Small intestine (tissue), 7 donors: ENCODE results near the gene F10. TPM values are rescaled to one million over a fixed set of nuclear protein-coding genes. Genes with fewer than 3 reads are reported as not detected.
"Not testable (repeated sequence)": the region's sequence is repeated elsewhere in the genome, so short reads cannot be mapped to it uniquely, and the experiment has no call there.

Experiments
- DNase-seq, 2 donors: peaks; one replicate each; pipeline versions ENCODE4 v3.0.0 to v3.0.0-alpha.2; 2013
- FAIRE-seq: peaks from 2 replicates; lab custom pipeline; 2012; peaks lifted over from hg19 to GRCh38; lab: Jason Lieb, UNC
- H3K27ac ChIP-seq, 3 donors: one replicate each; pipeline ENCODE4 v1.5.1; 2013; ENCODE audit warnings: low read length in 2 of 3, mild to moderate bottlenecking in 2 of 3, control low read depth in 1 of 3, inconsistent platforms in 1 of 3, low read depth in 1 of 3, moderate library complexity in 1 of 3
- H3K27me3 ChIP-seq, 3 donors: one replicate each; pipeline ENCODE4 v1.6.1; 2013; ENCODE audit warnings: low read length in 3 of 3, inconsistent platforms in 1 of 3; ENCODE audit not compliant: control insufficient read depth in 3 of 3, insufficient read depth in 3 of 3
- H3K36me3 ChIP-seq, 3 donors: one replicate each; pipeline ENCODE4 v1.6.1; 2013; ENCODE audit warnings: low read length in 3 of 3, inconsistent platforms in 1 of 3, low read depth in 1 of 3, mild to moderate bottlenecking in 1 of 3, moderate library complexity in 1 of 3; ENCODE audit not compliant: control insufficient read depth in 3 of 3, insufficient read depth in 2 of 3
- H3K4me1 ChIP-seq, 3 donors: one replicate each; pipeline ENCODE4 v1.6.1; 2013; ENCODE audit warnings: low read length in 2 of 3, inconsistent platforms in 1 of 3, low read depth in 1 of 3, mild to moderate bottlenecking in 1 of 3, moderate library complexity in 1 of 3; ENCODE audit not compliant: control insufficient read depth in 3 of 3, insufficient read depth in 2 of 3
- H3K4me3 ChIP-seq, 3 donors: one replicate each; pipeline ENCODE4 v1.5.1; 2013; ENCODE audit warnings: low read length in 3 of 3, control low read depth in 1 of 3, inconsistent platforms in 1 of 3, low read depth in 1 of 3, mild to moderate bottlenecking in 1 of 3, moderate library complexity in 1 of 3
- H3K9me3 ChIP-seq, 2 donors: one replicate each; pipeline ENCODE4 v1.6.1; 2013; ENCODE audit warnings: low read depth in 1 of 2, low read length in 1 of 2; ENCODE audit not compliant: control insufficient read depth in 2 of 2, insufficient read depth in 1 of 2
- WGBS, 3 donors: extraction: QIAGEN DNeasy Blood & Tissue Kit; methylation state at CpG; one replicate each; pipeline ENCODE4 v1.1.7; 2013; 5-methylcytosine and 5-hydroxymethylcytosine counted together
- polyA plus RNA-seq, 4 donors: library from polyadenylated mRNA; stranded (reverse) in 3 of 4; unstranded in 1 of 4; fragments of 200-250 nt in 3 of 4; fragments of 120-200 nt in 1 of 4; gene quantifications; one replicate each; pipeline versions ENCODE4 v1.2.1 to v1.2.3, GENCODE V29; 2013
- donor health status: healthy with polysubstance abuse.
- donor health status: control.
- donor health status: control.
- donor health status: Bipolar disorder and iron deficiency.
- donor health status: healthy.

Gene F10
- polyA plus RNA-seq, 4 donors: 7.7 to 148 (median 12.3) TPM

GRCh38 chr13:113077953-113078901 lies 44.4 kb upstream of the F10 start:
- no peak overlapping the region for H3K27ac ChIP-seq
- no peak overlapping the region for H3K4me3 ChIP-seq
- no peaks in the 10 kb centered on the region for H3K9me3 ChIP-seq
- peaks cover 0 to 85% (median 0%) of the 10 kb centered on the region in 3 donors for H3K36me3 ChIP-seq
- WGBS, 3 donors: 92 to 93% (median 93%) methylated on average over 39 to 42 of the region's 42 CpGs
- no peak for DNase-seq
- H3K4me1 ChIP-seq: no peaks in the 10 kb centered on the region
- no peak for FAIRE-seq
- H3K27me3 ChIP-seq: no peaks in the 10 kb centered on the region

DNA sequence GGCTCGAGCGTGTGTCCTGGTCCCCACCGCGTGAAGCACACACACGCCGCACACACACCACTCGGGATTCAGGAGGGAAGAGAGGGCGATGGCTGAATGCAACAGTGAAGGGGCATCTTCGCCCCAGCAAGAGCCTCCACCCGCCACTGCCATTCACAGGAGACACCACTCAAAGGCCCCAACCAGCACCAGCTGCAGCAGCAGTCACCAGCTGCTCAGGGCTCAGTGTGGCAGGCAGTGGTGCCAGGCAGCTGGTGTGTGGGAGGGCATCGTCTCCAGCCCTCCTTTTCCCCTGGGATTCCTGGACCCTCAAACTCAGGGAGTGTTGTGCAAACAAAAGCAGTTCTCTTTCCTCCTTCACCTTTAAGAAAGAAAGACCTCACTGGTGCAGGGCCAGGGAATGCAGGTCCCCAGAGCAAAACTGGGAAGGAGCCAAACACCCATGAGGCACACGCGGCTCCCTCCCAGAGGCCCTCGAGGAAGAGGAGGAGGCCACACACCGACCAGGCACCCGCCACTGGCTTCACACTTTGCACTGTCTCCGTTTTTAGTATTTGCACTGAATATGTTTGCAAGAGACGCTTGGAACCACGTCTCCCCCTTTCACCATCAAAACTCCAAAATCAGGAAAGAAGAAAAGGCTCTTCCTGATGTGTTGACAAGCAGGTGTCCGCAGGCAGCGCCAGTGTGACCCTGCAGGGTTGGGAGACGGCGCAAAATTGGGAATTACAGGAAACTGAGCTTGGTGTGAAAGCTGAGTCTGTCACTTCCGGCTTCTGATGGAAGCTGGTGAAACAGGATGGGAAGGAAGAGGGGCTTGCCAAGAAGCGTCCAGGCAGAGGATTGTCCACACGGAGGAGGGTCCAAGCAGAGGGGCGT lies 43.5 kb upstream of the F10 start:
- Histone ChIP-seq H3K36me3 (peaks cover 0 to 85% (median 0%) of the 10 kb centered on the region in 3 donors), H3K4me1 (no peaks in the 10 kb centered on the region), H3K4me3 (no peak overlapping the region), H3K27me3 (no peaks in the 10 kb centered on the region), H3K9me3 (no peaks in the 10 kb centered on the region), H3K27ac (no peak overlapping the region)
- DNase-seq: no peak
- no peak for FAIRE-seq
- 81 to 86% (median 86%) methylated on average over 25 to 27 of the region's 27 CpGs for WGBS, 3 donors

DNA sequence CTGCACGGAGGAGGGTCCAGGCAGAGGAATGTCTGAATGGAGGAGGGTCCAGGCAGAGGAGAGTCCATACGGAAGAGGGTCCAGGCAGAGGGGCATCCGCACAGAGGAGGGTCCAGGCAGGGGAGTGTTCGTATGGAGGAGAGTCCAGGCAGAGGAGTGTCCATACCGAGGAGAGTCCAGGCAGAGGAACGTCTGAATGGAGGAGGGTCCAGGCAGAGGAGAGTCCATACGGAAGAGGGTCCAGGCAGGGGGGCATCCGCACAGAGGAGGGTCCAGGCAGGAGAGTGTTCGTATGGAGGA lies 42.9 kb upstream of the F10 start:
- WGBS, 3 donors: 69 to 72% (median 71%) methylated on average over 6 to 9 of the region's 9 CpGs
- H3K36me3 ChIP-seq: peaks cover 0 to 85% (median 0%) of the 10 kb centered on the region in 3 donors
- not testable (repeated sequence) for H3K27me3 ChIP-seq, H3K9me3 ChIP-seq, H3K4me1 ChIP-seq, DNase-seq, H3K27ac ChIP-seq, H3K4me3 ChIP-seq, FAIRE-seq

- H3K27ac ChIP-seq: no peak overlapping the region
- peaks cover 0 to 86% (median 0%) of the 10 kb centered on the region in 3 donors for H3K36me3 ChIP-seq
- FAIRE-seq: no peak
- no peak overlapping the region for H3K4me3 ChIP-seq
- no peaks in the 10 kb centered on the region for H3K27me3 ChIP-seq
- no peaks in the 10 kb centered on the region for H3K4me1 ChIP-seq
- no peak for DNase-seq
- H3K9me3 ChIP-seq: no peaks in the 10 kb centered on the region
- WGBS, 3 donors: 87 to 90% (median 88%) methylated on average over 15 to 18 of the region's 18 CpGs
These were observed 42.2 kb upstream of the F10 start for GRCh38 chr13:113080361-113080831.

- no peaks in the 10 kb centered on the region for H3K27me3 ChIP-seq
- no peak for DNase-seq
- H3K36me3 ChIP-seq: peaks cover 0 to 84% (median 0%) of the 10 kb centered on the region in 3 donors
- no peak for FAIRE-seq
- no peak overlapping the region for H3K4me3 ChIP-seq
- no peaks in the 10 kb centered on the region for H3K4me1 ChIP-seq
- H3K27ac ChIP-seq: no peak overlapping the region
- no peaks in the 10 kb centered on the region for H3K9me3 ChIP-seq
- 87 to 88% (median 87%) methylated on average over 25 of the region's 25 CpGs for WGBS, 3 donors
These were observed 41.6 kb upstream of the F10 start for GRCh38 chr13:113080901-113081521.

GRCh38 chr13:113082198-113083021 lies 40.2 kb upstream of the F10 start:
- DNase-seq: no peak
- H3K9me3 ChIP-seq: no peaks in the 10 kb centered on the region
- peaks cover 0 to 86% (median 0%) of the 10 kb centered on the region in 3 donors for H3K36me3 ChIP-seq
- H3K4me1 ChIP-seq: no peaks in the 10 kb centered on the region
- H3K27me3 ChIP-seq: no peaks in the 10 kb centered on the region
- no peak overlapping the region for H3K4me3 ChIP-seq
- H3K27ac ChIP-seq: no peak overlapping the region
- WGBS, 3 donors: 87 to 88% (median 87%) methylated on average over 26 of the region's 26 CpGs
- FAIRE-seq: no peak

DNA sequence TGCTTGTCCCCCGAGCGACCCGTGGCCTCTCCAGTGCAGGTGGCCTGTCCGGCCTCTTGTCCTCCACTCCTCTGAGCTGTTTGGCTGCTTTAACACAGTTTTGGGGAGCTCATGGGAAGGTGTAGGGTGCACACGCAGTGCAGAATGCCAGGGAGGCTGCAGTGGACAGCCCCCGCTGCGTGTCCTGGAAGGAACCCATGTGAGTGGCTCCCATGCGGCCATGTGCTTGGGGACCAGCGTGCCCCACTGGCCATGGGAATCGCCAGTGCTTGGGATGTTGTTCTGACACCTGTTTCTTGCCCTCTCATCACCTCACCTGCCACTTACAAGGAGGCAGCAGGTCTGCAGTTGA lies 39.6 kb upstream of the F10 start:
- no peak for FAIRE-seq
- Histone ChIP-seq H3K4me3 (no peak overlapping the region), H3K4me1 (no peaks in the 10 kb centered on the region), H3K27ac (no peak overlapping the region), H3K9me3 (no peaks in the 10 kb centered on the region), H3K36me3 (peaks cover 0 to 87% (median 0%) of the 10 kb centered on the region in 3 donors), H3K27me3 (no peaks in the 10 kb centered on the region)
- WGBS, 3 donors: 82 to 94% (median 87%) methylated on average over 10 of the region's 10 CpGs
- DNase-seq: no peak
